Aorta (tissue), 5 donors: Measurements from ENCODE around the gene KIF16B. TPM values are rescaled to one million over a fixed set of nuclear protein-coding genes. Genes with fewer than 3 reads are reported as not detected.

ENCODE experiments used
- ATAC-seq: fragments of 200-7000 bp; cut with Tn5 transposase; one replicate; pipeline ENCODE4 v1.9.1; 2022; ENCODE audit warnings: moderate library complexity; ENCODE audit not compliant: low FRiP score
- DNase-seq, 2 donors: peaks; one replicate each; pipeline ENCODE4 v3.0.0-alpha.2; 2020
- H3K27ac ChIP-seq, 2 donors: one replicate each; pipeline ENCODE4 v1.5.1; 2013; ENCODE audit warnings: low read length in 2 of 2, mild to moderate bottlenecking in 2 of 2, moderate library complexity in 2 of 2, control low read depth in 1 of 2, inconsistent platforms in 1 of 2, low read depth in 1 of 2
- H3K27me3 ChIP-seq, 2 donors: one replicate each; pipeline ENCODE4 v1.6.1; 2013; ENCODE audit warnings: control low read depth in 1 of 2, low read length in 1 of 2, mild to moderate bottlenecking in 1 of 2, moderate library complexity in 1 of 2; ENCODE audit not compliant: insufficient read depth in 2 of 2, control insufficient read depth in 1 of 2
- H3K36me3 ChIP-seq, 2 donors: one replicate each; pipeline ENCODE4 v1.6.1; 2013; ENCODE audit warnings: control low read depth in 1 of 2, low read length in 1 of 2, mild to moderate bottlenecking in 1 of 2; ENCODE audit not compliant: insufficient read depth in 2 of 2, control insufficient read depth in 1 of 2
- H3K4me1 ChIP-seq, 2 donors: one replicate each; pipeline ENCODE4 v1.6.1; 2013; ENCODE audit warnings: low read length in 2 of 2, control low read depth in 1 of 2, mild to moderate bottlenecking in 1 of 2, moderate library complexity in 1 of 2; ENCODE audit not compliant: insufficient read depth in 2 of 2, control insufficient read depth in 1 of 2
- H3K4me3 ChIP-seq, 2 donors: one replicate each; pipeline ENCODE4 v1.5.1; 2013; ENCODE audit warnings: low read length in 2 of 2, control low read depth in 1 of 2, mild to moderate bottlenecking in 1 of 2
- H3K9me3 ChIP-seq: one replicate; pipeline ENCODE4 v1.6.1; 2013; ENCODE audit warnings: mild to moderate bottlenecking, low read length; ENCODE audit not compliant: control insufficient read depth
- WGBS, 2 donors: extraction: QIAGEN DNeasy Blood & Tissue Kit; methylation state at CpG; one replicate each; pipeline ENCODE4 v1.1.7; 2013; 5-methylcytosine and 5-hydroxymethylcytosine counted together
- intact Hi-C, 2 donors: fragments of 100-400 bp; cut with DNase I; formaldehyde crosslinking; loops; one replicate each; pipeline versions ENCODE4 v1.14.2 to v1.15.0; 2022
- polyA plus RNA-seq, 2 donors: library from polyadenylated mRNA; stranded (reverse); fragments of 200-250 nt; gene quantifications; one replicate each; pipeline ENCODE4 v1.2.3, GENCODE V29; 2013
- total RNA-seq, 2 donors: library from RNA; stranded (reverse); fragmentation: NEBNext Ultra II Directional; extraction: Animal tissue kit (Norgen Biotek cat#: 25700); gene quantifications; one replicate each; pipeline ENCODE4 v1.2.1, GENCODE V29; 2021
- donor health status: healthy with polysubstance abuse.
- donor health status: Bipolar disorder and iron deficiency.
- donor health status: DM: no; HTN: no; CAD: no.
- donor health status: DM: no; HTN: no; CAD: no.
- donor health status: DM: yes; HTN: yes; CAD: no.

The KIF16B gene
- total and polyA plus RNA-seq, 4 donors: 6.5 to 20.6 (median 13.8) TPM

DNA sequence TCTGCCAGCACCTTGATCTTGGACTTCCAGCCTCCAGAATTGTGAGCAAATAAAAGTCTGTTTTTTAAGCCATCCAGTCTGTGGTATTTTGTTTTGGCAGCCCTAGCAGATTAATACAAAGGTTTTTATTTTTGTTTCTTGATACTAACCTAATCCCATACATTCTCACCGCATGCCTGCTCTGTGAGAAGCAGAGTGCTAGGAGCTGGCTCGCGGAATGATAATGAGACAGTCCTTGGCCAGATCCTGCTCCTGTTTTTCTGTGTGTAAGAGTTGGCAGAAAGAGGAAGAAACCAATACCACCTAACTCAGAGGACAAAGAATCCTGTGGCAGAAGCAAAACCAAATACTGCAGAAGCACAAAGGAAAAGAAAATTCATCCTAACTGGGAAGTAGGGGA is 82.6 kb downstream of the KIF16B start:
- 72 to 80% methylated on average over 3 of the region's 3 CpGs for WGBS, 2 donors
- ATAC-seq (no peak), DNase-seq (no peak)
- no peaks in the 10 kb centered on the region for H3K27me3 ChIP-seq
- no peaks in the 10 kb centered on the region for H3K9me3 ChIP-seq
- peaks cover 1 to 2% of the 10 kb centered on the region in 2 donors for H3K36me3 ChIP-seq
- no peaks in the 10 kb centered on the region for H3K4me1 ChIP-seq
- no peak overlapping the region for H3K27ac ChIP-seq
- H3K4me3 ChIP-seq: no peak overlapping the region
- intact Hi-C loops: no loop called here

GRCh38 chr20:16488616-16489015 is 84.6 kb downstream of the KIF16B start:
- intact Hi-C loops: no loop called here
- Histone ChIP-seq H3K9me3 (no peaks in the 10 kb centered on the region), H3K27me3 (no peaks in the 10 kb centered on the region), H3K4me3 (no peak overlapping the region), H3K27ac (no peak overlapping the region), H3K4me1 (no peaks in the 10 kb centered on the region), H3K36me3 (peaks cover 0 to 3% of the 10 kb centered on the region in 2 donors)
- ATAC-seq: no peak
- 85 to 86% methylated on average over 3 of the region's 3 CpGs for WGBS, 2 donors
- DNase-seq: no peak

DNA sequence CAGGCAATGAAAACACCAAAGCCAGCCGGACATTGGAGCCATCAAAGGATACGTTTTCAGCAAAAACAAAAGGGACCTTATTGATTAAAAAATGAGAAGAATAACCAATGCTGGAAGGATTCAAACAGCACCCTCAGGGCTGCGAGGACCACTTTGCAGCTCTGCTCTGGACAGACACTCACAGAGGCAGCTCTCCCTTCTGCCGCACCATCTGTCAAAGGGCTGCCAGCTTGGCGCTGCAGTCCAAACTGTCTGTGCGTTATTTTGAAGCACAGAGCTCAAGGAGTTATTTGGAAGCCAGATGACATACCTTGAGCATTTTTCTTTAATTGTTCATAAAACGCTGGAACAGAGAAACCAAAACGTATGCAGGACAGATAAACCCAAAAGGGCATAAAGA is 85.2 kb downstream of the KIF16B start:
- WGBS, 2 donors: 74 to 80% methylated on average over 8 of the region's 8 CpGs
- H3K4me3 ChIP-seq: no peak overlapping the region
- intact Hi-C loops: no loop called here
- ATAC-seq (no peak), DNase-seq (no peak)
- no peaks in the 10 kb centered on the region for H3K9me3 ChIP-seq
- H3K4me1 ChIP-seq: no peaks in the 10 kb centered on the region
- H3K27ac ChIP-seq: no peak overlapping the region
- H3K36me3 ChIP-seq: peaks cover 0 to 3% of the 10 kb centered on the region in 2 donors
- H3K27me3 ChIP-seq: no peaks in the 10 kb centered on the region

DNA sequence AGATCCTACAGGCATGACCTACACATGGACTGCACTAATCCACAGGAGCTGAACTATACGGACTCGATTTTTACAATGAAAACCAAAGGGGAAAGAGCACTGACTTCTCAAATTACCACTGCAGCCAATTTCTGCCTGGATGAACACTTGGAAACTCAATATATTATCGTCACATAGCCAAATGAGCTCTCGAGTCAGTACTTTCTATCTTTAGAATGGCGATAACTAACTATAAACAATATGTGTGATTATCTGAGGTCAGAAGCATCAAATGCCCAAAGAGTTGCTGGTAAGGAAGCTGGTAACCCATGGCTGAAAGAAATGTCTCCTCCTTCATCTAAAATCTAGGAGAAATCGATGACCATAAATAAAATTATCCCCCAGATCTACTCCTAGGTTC is 86.7 kb downstream of the KIF16B start:
- ATAC-seq (no peak), DNase-seq (no peak)
- H3K9me3 ChIP-seq: no peaks in the 10 kb centered on the region
- intact Hi-C loops: no loop called here
- WGBS, 2 donors: 87 to 90% methylated on average over 6 of the region's 6 CpGs
- no peak overlapping the region for H3K27ac ChIP-seq
- no peak overlapping the region for H3K4me3 ChIP-seq
- H3K4me1 ChIP-seq: no peaks in the 10 kb centered on the region
- H3K36me3 ChIP-seq: peaks cover 0 to 4% of the 10 kb centered on the region in 2 donors
- no peaks in the 10 kb centered on the region for H3K27me3 ChIP-seq

DNA sequence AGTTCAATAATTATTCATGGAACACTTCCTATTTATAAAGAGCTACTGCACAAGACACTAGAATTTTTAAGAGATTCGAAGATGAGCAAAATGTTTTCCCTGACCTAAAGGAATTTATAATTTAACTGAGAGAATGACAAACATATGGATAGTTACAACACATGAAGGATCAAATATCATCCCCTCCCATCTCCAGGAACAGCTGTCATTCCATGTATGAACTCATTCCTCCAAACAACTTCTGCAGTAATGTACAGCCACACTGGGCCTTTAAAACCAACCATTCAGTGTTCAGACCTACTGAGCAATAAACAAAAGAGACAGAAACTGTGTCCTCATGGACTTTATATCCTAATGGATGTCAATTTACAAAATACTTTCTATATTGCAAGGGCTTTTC is 87.8 kb downstream of the KIF16B start:
- H3K9me3 ChIP-seq: no peaks in the 10 kb centered on the region
- 94 to 100% methylated on average over 1 of the region's 1 CpG for WGBS, 2 donors
- no peak overlapping the region for H3K4me3 ChIP-seq
- H3K27me3 ChIP-seq: no peaks in the 10 kb centered on the region
- DNase-seq (no peak), ATAC-seq (no peak)
- no peaks in the 10 kb centered on the region for H3K4me1 ChIP-seq
- H3K36me3 ChIP-seq: peaks cover 0 to 4% of the 10 kb centered on the region in 2 donors
- H3K27ac ChIP-seq: no peak overlapping the region
- intact Hi-C loops: no loop called here

- intact Hi-C loops: no loop called here
- WGBS, 2 donors: 98% methylated on average over 2 of the region's 2 CpGs
- Histone ChIP-seq H3K9me3 (no peaks in the 10 kb centered on the region), H3K4me1 (no peaks in the 10 kb centered on the region), H3K27ac (no peak overlapping the region), H3K4me3 (no peak overlapping the region), H3K36me3 (peaks cover 0 to 4% of the 10 kb centered on the region in 2 donors), H3K27me3 (no peaks in the 10 kb centered on the region)
- no peak for ATAC-seq
- DNase-seq: no peak
Observed at GRCh38 chr20:16483024-16483423, 90.2 kb downstream of the KIF16B start.

GRCh38 chr20:16481977-16482376 is 91.3 kb downstream of the KIF16B start:
- no peak for ATAC-seq
- Histone ChIP-seq H3K4me1 (no peaks in the 10 kb centered on the region), H3K36me3 (peaks cover 0 to 6% of the 10 kb centered on the region in 2 donors), H3K9me3 (no peaks in the 10 kb centered on the region), H3K27me3 (no peaks in the 10 kb centered on the region), H3K4me3 (no peak overlapping the region), H3K27ac (no peak overlapping the region)
- DNase-seq: no peak
- intact Hi-C loops: no loop called here
- WGBS, 2 donors: 77 to 78% methylated on average over 2 of the region's 2 CpGs

DNA sequence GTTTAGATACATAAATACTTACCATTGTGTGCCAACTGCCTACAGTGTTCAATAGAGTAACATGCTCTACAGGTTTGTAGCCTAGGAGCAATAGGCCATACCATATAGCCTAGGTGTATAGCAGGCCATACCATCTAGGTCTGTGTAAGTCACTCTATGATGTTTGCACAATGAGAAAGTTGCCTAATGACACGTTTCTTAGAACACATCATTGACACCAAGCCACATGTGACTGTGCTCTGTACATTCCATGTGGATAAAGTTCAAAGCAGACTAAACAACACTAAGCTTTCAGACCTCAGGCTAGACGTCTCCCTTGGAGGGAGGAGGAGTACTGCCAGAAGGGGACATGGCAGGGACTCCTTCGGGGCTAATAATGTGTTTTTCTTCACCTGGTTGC is 93.6 kb downstream of the KIF16B start:
- H3K36me3 ChIP-seq: peaks cover 0 to 5% of the 10 kb centered on the region in 2 donors
- H3K4me1 ChIP-seq: no peaks in the 10 kb centered on the region
- no peak for ATAC-seq
- H3K4me3 ChIP-seq: no peak overlapping the region
- no peak for DNase-seq
- H3K9me3 ChIP-seq: no peaks in the 10 kb centered on the region
- H3K27me3 ChIP-seq: no peaks in the 10 kb centered on the region
- intact Hi-C loops: no loop called here
- WGBS, 2 donors: 35 to 43% methylated on average over 3 of the region's 3 CpGs
- no peak overlapping the region for H3K27ac ChIP-seq

DNA sequence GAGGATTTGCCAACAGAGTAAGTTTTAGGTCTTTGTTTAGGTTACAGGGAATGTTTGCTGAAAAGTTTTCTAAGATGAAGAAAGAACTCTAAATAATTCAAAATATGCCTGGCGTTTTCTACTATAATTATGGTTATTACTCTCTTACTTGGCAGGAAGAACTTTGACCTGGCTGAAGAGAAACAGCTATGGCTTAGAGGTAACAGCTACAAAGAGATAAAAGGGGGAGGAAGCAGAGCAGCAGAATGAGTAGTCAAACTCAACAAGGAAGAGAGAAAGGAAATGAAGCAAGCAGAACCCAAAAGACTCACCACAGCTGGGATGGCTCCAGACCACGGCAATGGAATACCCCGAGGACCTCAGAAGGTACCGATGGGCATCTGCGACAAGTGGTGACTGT is 95.6 kb downstream of the KIF16B start:
- Histone ChIP-seq H3K36me3 (peaks cover 0 to 2% of the 10 kb centered on the region in 2 donors), H3K27me3 (no peaks in the 10 kb centered on the region), H3K4me1 (no peaks in the 10 kb centered on the region), H3K4me3 (no peak overlapping the region), H3K9me3 (no peaks in the 10 kb centered on the region), H3K27ac (no peak overlapping the region)
- ATAC-seq (no peak), DNase-seq (no peak)
- intact Hi-C loops: no loop called here
- WGBS, 2 donors: 69 to 74% methylated on average over 5 of the region's 5 CpGs
